ENCODE measurements around the gene ADGRV1. TPM values are rescaled to one million over a fixed set of nuclear protein-coding genes. Genes with fewer than 3 reads are reported as not detected.

ADGRV1 gene
- total and polyA plus RNA-seq, 8 donors, result 12.5 to 36.4 (median 16.9) TPM

DNA sequence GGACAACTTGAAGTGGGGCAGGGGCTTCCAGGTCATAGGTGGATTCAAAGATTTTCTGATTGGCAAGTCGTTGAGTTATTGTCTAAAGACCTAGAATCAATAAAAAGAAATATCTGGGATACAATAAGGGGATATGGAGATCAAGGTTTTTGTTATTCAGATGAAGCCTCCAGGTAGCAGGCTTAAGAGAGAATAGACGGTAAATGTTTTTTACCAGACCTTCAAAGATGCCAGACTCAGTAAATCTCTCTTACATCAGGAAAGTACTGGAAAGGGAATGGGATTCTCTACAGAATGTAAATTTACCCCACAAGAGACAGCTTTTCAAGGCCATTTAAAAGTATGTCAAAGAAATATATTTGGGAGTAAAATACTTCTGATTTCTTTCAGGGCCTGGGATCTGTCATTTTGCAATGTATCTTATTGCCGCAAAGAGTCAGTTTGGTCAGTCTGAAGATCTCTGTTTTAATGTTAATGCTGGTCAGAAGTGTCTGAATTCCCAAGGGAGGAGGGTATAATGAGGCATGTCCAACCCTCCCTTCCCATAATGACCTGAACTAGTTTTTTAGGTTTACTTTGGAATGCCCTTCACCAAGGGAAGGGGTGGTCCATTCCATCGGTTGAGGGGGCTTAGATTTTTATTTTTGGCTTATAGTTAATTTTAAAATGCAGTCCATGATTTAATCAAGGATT is 15.6 kb upstream of the ADGRV1 start:
- TF ChIP-seq, protein P1, sequence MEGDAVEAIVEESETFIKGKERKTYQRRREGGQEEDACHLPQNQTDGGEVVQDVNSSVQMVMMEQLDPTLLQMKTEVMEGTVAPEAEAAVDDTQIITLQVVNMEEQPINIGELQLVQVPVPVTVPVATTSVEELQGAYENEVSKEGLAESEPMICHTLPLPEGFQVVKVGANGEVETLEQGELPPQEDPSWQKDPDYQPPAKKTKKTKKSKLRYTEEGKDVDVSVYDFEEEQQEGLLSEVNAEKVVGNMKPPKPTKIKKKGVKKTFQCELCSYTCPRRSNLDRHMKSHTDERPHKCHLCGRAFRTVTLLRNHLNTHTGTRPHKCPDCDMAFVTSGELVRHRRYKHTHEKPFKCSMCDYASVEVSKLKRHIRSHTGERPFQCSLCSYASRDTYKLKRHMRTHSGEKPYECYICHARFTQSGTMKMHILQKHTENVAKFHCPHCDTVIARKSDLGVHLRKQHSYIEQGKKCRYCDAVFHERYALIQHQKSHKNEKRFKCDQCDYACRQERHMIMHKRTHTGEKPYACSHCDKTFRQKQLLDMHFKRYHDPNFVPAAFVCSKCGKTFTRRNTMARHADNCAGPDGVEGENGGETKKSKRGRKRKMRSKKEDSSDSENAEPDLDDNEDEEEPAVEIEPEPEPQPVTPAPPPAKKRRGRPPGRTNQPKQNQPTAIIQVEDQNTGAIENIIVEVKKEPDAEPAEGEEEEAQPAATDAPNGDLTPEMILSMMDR (IDR thresholded peaks at IDR 0.05), result no peak
- H3K27ac ChIP-seq, result no peak overlapping the region
- no peaks in the 10 kb centered on the region for H3K36me3 ChIP-seq
- no peak for ATAC-seq
- no peaks in the 10 kb centered on the region for H3K9me3 ChIP-seq
- no peaks in the 10 kb centered on the region for H3K27me3 ChIP-seq
- no peak overlapping the region for H3K4me3 ChIP-seq
- no peaks in the 10 kb centered on the region for H3K4me1 ChIP-seq
- intact Hi-C loops (cut with DNase I), result no loop called here
- no peak for DNase-seq

DNA sequence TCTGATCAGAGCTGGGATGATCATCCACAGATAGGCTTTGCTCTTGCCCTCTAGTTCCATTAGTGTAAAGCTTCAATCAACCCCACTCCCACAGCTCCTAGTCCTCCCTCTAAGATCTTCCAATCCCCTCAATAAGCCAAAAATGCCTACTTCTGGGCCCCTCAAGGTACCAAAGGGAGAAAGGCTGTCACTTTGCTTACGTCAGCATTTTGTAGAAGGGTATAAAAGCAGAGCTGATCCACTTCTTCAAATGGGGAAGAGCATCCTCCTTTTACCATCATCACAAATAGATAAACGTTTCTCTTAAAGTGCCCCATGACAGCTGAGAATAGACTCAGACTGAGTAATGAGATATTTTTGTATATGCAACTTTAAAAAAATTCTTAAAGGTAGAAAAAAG is 13.1 kb upstream of the ADGRV1 start:
- H3K36me3 ChIP-seq, result no peaks in the 10 kb centered on the region
- peaks cover 0 to 3% of the 10 kb centered on the region in 2 donors for H3K4me1 ChIP-seq
- intact Hi-C loops (cut with DNase I), result no loop called here
- H3K9me3 ChIP-seq, result no peaks in the 10 kb centered on the region
- no peak overlapping the region for H3K27ac ChIP-seq
- H3K4me3 ChIP-seq, result no peak overlapping the region
- DNase-seq (no peak), ATAC-seq (no peak)
- H3K27me3 ChIP-seq, result peaks cover 0 to 7% of the 10 kb centered on the region in 2 donors
- TF ChIP-seq, protein P1 (IDR thresholded peaks at IDR 0.05), result no peak

DNA sequence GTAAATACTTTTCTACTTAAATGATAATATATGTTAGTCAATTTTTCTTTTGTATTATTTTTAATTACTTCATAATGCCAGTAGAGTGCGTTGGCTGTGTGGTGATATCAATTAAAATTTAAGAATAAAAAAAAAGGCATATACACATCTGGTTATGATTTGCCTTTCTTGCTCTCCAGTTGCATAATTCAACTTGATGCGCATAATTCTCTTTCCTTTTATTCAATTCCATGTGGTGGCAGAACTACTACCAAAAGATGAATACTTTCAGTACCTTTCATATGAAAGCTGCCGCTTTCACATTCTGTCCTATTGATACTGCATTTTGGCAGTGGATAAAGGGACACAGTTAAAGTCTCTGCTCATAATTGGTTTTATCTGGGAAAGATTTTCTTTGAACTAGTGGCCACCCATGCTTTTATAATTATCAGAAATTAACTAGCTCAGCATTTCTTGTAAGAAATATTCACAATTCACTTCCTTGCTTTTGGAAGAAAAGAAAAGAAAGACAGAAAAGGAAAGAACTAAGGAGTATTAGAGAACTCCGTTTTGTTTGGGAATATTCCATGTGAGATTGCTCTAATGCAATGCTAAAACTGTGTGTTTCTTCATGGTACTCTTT is 12.3 kb upstream of the ADGRV1 start:
- H3K4me3 ChIP-seq, result no peak overlapping the region
- intact Hi-C loops (cut with DNase I), result no loop called here

DNA sequence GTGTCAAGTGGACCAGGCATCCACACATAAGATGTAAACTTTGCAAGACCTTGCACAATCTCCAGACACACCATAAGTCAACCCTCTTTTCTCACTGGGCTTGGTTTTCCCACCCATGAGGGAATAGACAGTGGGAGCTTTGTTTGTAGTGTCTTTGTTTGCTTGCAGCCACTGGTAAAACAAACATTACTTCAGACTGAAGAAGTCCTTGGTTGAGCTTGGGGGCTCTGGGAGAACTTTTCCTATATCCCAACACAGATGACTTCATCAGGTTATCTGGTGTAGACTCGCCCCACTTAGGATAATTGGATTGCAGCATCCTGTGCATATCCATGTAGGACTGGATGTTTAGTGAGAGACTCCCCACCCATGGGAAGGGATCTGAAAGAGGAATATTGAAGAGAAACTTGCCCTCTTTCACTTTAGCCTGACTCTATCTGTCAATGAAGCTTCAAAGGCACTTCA is 11.5 kb upstream of the ADGRV1 start:
- TF ChIP-seq, protein P1 (IDR thresholded peaks at IDR 0.05), result no peak
- intact Hi-C loops (cut with DNase I), result no loop called here
- H3K9me3 ChIP-seq, result no peaks in the 10 kb centered on the region
- ATAC-seq (peak; percentile 71), DNase-seq (no peak)
- peaks cover 0 to 3% of the 10 kb centered on the region in 2 donors for H3K4me1 ChIP-seq
- peak overlapping the region in 1 of 2 donors; percentile 44 for H3K27ac ChIP-seq
- H3K36me3 ChIP-seq, result no peaks in the 10 kb centered on the region
- no peak overlapping the region for H3K4me3 ChIP-seq
- H3K27me3 ChIP-seq, result peaks cover 0 to 10% of the 10 kb centered on the region in 2 donors

More for the DNA sequence above, 12.3 kb upstream of the ADGRV1 start:
- Histone ChIP-seq H3K27ac (no peak overlapping the region), H3K36me3 (no peaks in the 10 kb centered on the region), H3K4me1 (peaks cover 0 to 3% of the 10 kb centered on the region in 2 donors), H3K27me3 (peaks cover 0 to 7% of the 10 kb centered on the region in 2 donors), H3K9me3 (no peaks in the 10 kb centered on the region)
- ATAC-seq, result no peak
- TF ChIP-seq, protein P1 (IDR thresholded peaks at IDR 0.05), result no peak
- DNase-seq, result no peak

DNA sequence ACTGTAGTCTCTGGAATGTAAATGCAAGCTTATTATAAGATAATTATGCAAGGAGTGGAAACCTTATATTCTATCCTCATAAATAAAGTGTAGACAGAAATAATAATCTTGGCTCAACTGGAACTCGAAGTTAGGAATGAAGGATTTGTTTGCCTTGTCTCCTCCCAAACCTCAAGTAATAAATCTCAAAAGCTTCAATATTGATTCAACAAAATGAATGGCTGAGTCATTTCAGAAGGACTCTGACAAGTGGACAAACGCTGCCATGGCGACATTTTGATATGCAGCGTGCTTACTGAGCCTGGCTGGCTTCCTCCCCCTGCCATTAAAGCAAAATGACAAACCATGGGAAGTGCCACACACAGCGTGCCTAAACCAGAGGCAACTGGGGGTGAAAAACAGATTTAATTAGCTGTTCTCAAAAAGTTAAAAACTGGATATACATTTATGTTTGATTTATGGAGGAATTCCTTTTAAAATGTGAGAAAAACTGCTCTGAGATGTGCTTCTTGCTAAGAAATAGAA is 10.5 kb upstream of the ADGRV1 start:
- no peaks in the 10 kb centered on the region for H3K36me3 ChIP-seq
- intact Hi-C loops (cut with DNase I), result no loop called here
- ATAC-seq (peak; percentile 93), DNase-seq (peak in 3 of 4 donors; percentile 61 to 78 (median 68))
- H3K27me3 ChIP-seq, result peaks cover 0 to 20% of the 10 kb centered on the region in 2 donors
- no peak overlapping the region for H3K4me3 ChIP-seq
- no peaks in the 10 kb centered on the region for H3K9me3 ChIP-seq
- H3K4me1 ChIP-seq, result peaks cover 0 to 3% of the 10 kb centered on the region in 2 donors
- H3K27ac ChIP-seq, result peak overlapping the region; percentile 44 to 54
- TF ChIP-seq, protein P1 (IDR thresholded peaks at IDR 0.05), result no peak
